Trophoblast cell (in vitro differentiated cells and primary cell): ENCODE data around the gene DKK3.

Experiments
- DNase-seq, 2 donors: peaks; one replicate each; pipeline ENCODE4 v3.0.0-alpha.2; 2016
- H2AFZ ChIP-seq: 2 replicates; pipeline ENCODE4 v1.6.1; 2013; ENCODE audit warnings: low read length, moderate library complexity, mild to moderate bottlenecking; ENCODE audit not compliant: insufficient read depth, poor library complexity
- H2AK5ac ChIP-seq: 2 replicates; pipeline ENCODE4 v1.6.1; 2013; ENCODE audit warnings: mild to moderate bottlenecking, low read length
- H2BK120ac ChIP-seq: 2 replicates; pipeline ENCODE4 v1.6.1; 2013; ENCODE audit warnings: low read length, mild to moderate bottlenecking, moderate library complexity; ENCODE audit not compliant: insufficient read depth, poor library complexity
- H2BK12ac ChIP-seq: 2 replicates; pipeline ENCODE4 v1.6.1; 2013; ENCODE audit warnings: mild to moderate bottlenecking, low read length, moderate library complexity
- H2BK5ac ChIP-seq: 2 replicates; pipeline ENCODE4 v1.6.1; 2013; ENCODE audit warnings: low read length, low read depth, moderate library complexity, mild to moderate bottlenecking; ENCODE audit not compliant: poor library complexity
- H3K14ac ChIP-seq: 2 replicates; pipeline ENCODE4 v1.6.1; 2013; ENCODE audit warnings: mild to moderate bottlenecking, low read length
- H3K18ac ChIP-seq: 2 replicates; pipeline ENCODE4 v1.6.1; 2013; ENCODE audit warnings: mild to moderate bottlenecking, low read length
- H3K23ac ChIP-seq: 2 replicates; pipeline ENCODE4 v1.6.1; 2013; ENCODE audit warnings: low read length
- H3K27ac ChIP-seq: 2 replicates; pipeline ENCODE4 v1.5.1; 2013; ENCODE audit warnings: low read depth, mild to moderate bottlenecking, inconsistent platforms, low read length, moderate library complexity
- H3K27me3 ChIP-seq: 2 replicates; pipeline ENCODE4 v1.6.1; 2013; ENCODE audit warnings: inconsistent platforms, mild to moderate bottlenecking, low read length, moderate library complexity; ENCODE audit not compliant: insufficient read depth
- H3K36me3 ChIP-seq, 2 experiments: 1 replicate in 1 of 2; 2 replicates in 1 of 2; pipeline ENCODE4 v1.6.1; 2013; ENCODE audit warnings: low read length in 2 of 2, mild to moderate bottlenecking in 2 of 2, moderate library complexity in 1 of 2; ENCODE audit not compliant: insufficient read depth in 2 of 2, control insufficient read depth in 1 of 2
- H3K4ac ChIP-seq: 2 replicates; pipeline ENCODE4 v1.6.1; 2013; ENCODE audit warnings: low read depth, mild to moderate bottlenecking, low read length, moderate library complexity
- H3K4me1 ChIP-seq, 2 experiments: 1 replicate in 1 of 2; 2 replicates in 1 of 2; pipeline ENCODE4 v1.6.1; 2013; ENCODE audit warnings: low read length in 2 of 2, mild to moderate bottlenecking in 2 of 2, moderate library complexity in 1 of 2; ENCODE audit not compliant: insufficient read depth in 2 of 2, control insufficient read depth in 1 of 2
- H3K4me2 ChIP-seq: 2 replicates; pipeline ENCODE4 v1.6.1; 2013; ENCODE audit warnings: inconsistent platforms, mild to moderate bottlenecking, low read length, moderate library complexity
- H3K4me3 ChIP-seq: 2 replicates; pipeline ENCODE4 v1.5.1; 2013; ENCODE audit warnings: mild to moderate bottlenecking, low read depth, low read length, inconsistent platforms
- H3K79me1 ChIP-seq: one replicate; pipeline ENCODE4 v1.6.1; 2013; ENCODE audit warnings: low read length
- H3K79me2 ChIP-seq: 2 replicates; pipeline ENCODE4 v1.6.1; 2013; ENCODE audit warnings: low read length, mild to moderate bottlenecking; ENCODE audit not compliant: control insufficient read depth, insufficient read depth, poor library complexity
- H3K9ac ChIP-seq: 2 replicates; pipeline ENCODE4 v1.6.1; 2013; ENCODE audit warnings: mild to moderate bottlenecking, low read length
- H3K9me3 ChIP-seq: 2 replicates; pipeline ENCODE4 v1.6.1; 2013; ENCODE audit warnings: low read depth, mild to moderate bottlenecking, control low read depth, inconsistent platforms, low read length; ENCODE audit not compliant: insufficient read depth
- H4K12ac ChIP-seq: 2 replicates; pipeline ENCODE4 v1.6.1; 2013; ENCODE audit warnings: low read depth, mild to moderate bottlenecking, low read length, moderate library complexity
- H4K8ac ChIP-seq: 2 replicates; pipeline ENCODE4 v1.6.1; 2013; ENCODE audit warnings: low read depth, mild to moderate bottlenecking, low read length, moderate library complexity
- H4K91ac ChIP-seq: one replicate; pipeline ENCODE4 v1.6.1; 2013; ENCODE audit warnings: low read depth, mild to moderate bottlenecking, low read length, moderate library complexity
- WGBS: extraction: QIAGEN DNeasy Blood & Tissue Kit; methylation state at CpG from one replicate; pipeline ENCODE4 v1.1.7; 2013; ENCODE audit warnings: missing lambda C conversion rate; ENCODE audit not compliant: insufficient read length, insufficient coverage; ENCODE audit errors: extremely low coverage; 5-methylcytosine and 5-hydroxymethylcytosine counted together

DKK3 gene

GRCh38 chr11:11979488-11980117, 28.8 kb downstream of the DKK3 start:
- H3K36me3 ChIP-seq: peaks cover 7 to 11% of the 10 kb centered on the region in 2 experiments
- H3K23ac ChIP-seq: no peak overlapping the region
- H3K18ac ChIP-seq: peak overlapping the region; percentile 35
- peak overlapping the region; percentile 67 for H4K91ac ChIP-seq
- H3K9ac ChIP-seq: no peak overlapping the region
- H3K27ac ChIP-seq: peak overlapping the region; percentile 29
- peak overlapping the region; percentile 10 for H4K8ac ChIP-seq
- H3K14ac ChIP-seq: peak overlapping the region; percentile 21
- H2AFZ ChIP-seq: peak overlapping the region; percentile 17
- peaks cover 2% of the 10 kb centered on the region for H3K9me3 ChIP-seq
- peaks cover 5% of the 10 kb centered on the region for H3K79me2 ChIP-seq
- H3K4me1 ChIP-seq: peaks cover 37 to 46% of the 10 kb centered on the region in 2 experiments
- H2AK5ac ChIP-seq: peak overlapping the region; percentile 28
- H4K12ac ChIP-seq: no peak overlapping the region
- DNase-seq: peak; percentile 91 to 93
- no peak overlapping the region for H3K4me2 ChIP-seq
- H3K79me1 ChIP-seq: peaks cover 20% of the 10 kb centered on the region
- no peaks in the 10 kb centered on the region for H3K27me3 ChIP-seq
- peak overlapping the region; percentile 37 for H2BK120ac ChIP-seq
- H2BK5ac ChIP-seq: peak overlapping the region; percentile 18
- H3K4me3 ChIP-seq: no peak overlapping the region
- no CpG with 5 or more reads among the region's 8 CpGs for WGBS
- H2BK12ac ChIP-seq: peak overlapping the region; percentile 86
- H3K4ac ChIP-seq: no peak overlapping the region

GRCh38 chr11:11978792-11979487, 29.5 kb downstream of the DKK3 start:
- peak overlapping the region; percentile 62 for H2BK12ac ChIP-seq
- peaks cover 40 to 48% of the 10 kb centered on the region in 2 experiments for H3K4me1 ChIP-seq
- H4K8ac ChIP-seq: peak overlapping the region; percentile 10
- H3K4ac ChIP-seq: no peak overlapping the region
- H3K9me3 ChIP-seq: peaks cover 2% of the 10 kb centered on the region
- H3K14ac ChIP-seq: peak overlapping the region; percentile 21
- H2AK5ac ChIP-seq: peak overlapping the region; percentile 45
- no peak for DNase-seq
- peak overlapping the region; percentile 58 for H2BK120ac ChIP-seq
- peak overlapping the region; percentile 29 for H3K27ac ChIP-seq
- no peak overlapping the region for H3K4me2 ChIP-seq
- no peaks in the 10 kb centered on the region for H3K27me3 ChIP-seq
- H3K4me3 ChIP-seq: no peak overlapping the region
- peak overlapping the region; percentile 22 for H3K18ac ChIP-seq
- H2BK5ac ChIP-seq: peak overlapping the region; percentile 18
- H3K79me1 ChIP-seq: peaks cover 20% of the 10 kb centered on the region
- no peak overlapping the region for H3K23ac ChIP-seq
- no peak overlapping the region for H2AFZ ChIP-seq
- H3K9ac ChIP-seq: no peak overlapping the region
- WGBS: no CpG with 5 or more reads among the region's 13 CpGs
- no peak overlapping the region for H4K12ac ChIP-seq
- H4K91ac ChIP-seq: peak overlapping the region; percentile 67
- H3K79me2 ChIP-seq: peaks cover 5% of the 10 kb centered on the region
- peaks cover 8 to 12% of the 10 kb centered on the region in 2 experiments for H3K36me3 ChIP-seq

- H3K18ac ChIP-seq: peak overlapping the region; percentile 47
- WGBS: no CpG with 5 or more reads among the region's 4 CpGs
Observed at GRCh38 chr11:11978098-11978637, 30.3 kb downstream of the DKK3 start.

GRCh38 chr11:11977206-11977938, 31.1 kb downstream of the DKK3 start:
- no peak overlapping the region for H3K23ac ChIP-seq
- peaks cover 20% of the 10 kb centered on the region for H3K79me1 ChIP-seq
- H2BK120ac ChIP-seq: peak overlapping the region; percentile 92
- peak; percentile 64 to 76 for DNase-seq
- peaks cover 9 to 14% of the 10 kb centered on the region in 2 experiments for H3K36me3 ChIP-seq
- WGBS: no CpG with 5 or more reads among the region's 10 CpGs
- H3K4me3 ChIP-seq: no peak overlapping the region
- H3K4me1 ChIP-seq: peaks cover 48 to 56% of the 10 kb centered on the region in 2 experiments
- peak overlapping the region; percentile 95 for H3K27ac ChIP-seq
- H3K27me3 ChIP-seq: no peaks in the 10 kb centered on the region
- H2BK12ac ChIP-seq: peak overlapping the region; percentile 86
- peaks cover 5% of the 10 kb centered on the region for H3K79me2 ChIP-seq
- H4K12ac ChIP-seq: peak overlapping the region; percentile 31
- H3K4ac ChIP-seq: peak overlapping the region; percentile 37
- peak overlapping the region; percentile 67 for H4K8ac ChIP-seq
- peak overlapping the region; percentile 85 for H3K14ac ChIP-seq
- H2AFZ ChIP-seq: peak overlapping the region; percentile 57
- peak overlapping the region; percentile 65 for H2AK5ac ChIP-seq
- peak overlapping the region; percentile 95 for H2BK5ac ChIP-seq
- peak overlapping the region; percentile 33 for H3K4me2 ChIP-seq
- H3K18ac ChIP-seq: peak overlapping the region; percentile 67
- H4K91ac ChIP-seq: peak overlapping the region; percentile 93
- peaks cover 2% of the 10 kb centered on the region for H3K9me3 ChIP-seq
- H3K9ac ChIP-seq: peak overlapping the region; percentile 14

More at GRCh38 chr11:11978098-11978637, 30.3 kb downstream of the DKK3 start:
- H3K9ac ChIP-seq: no peak overlapping the region
- H3K27me3 ChIP-seq: no peaks in the 10 kb centered on the region
- H3K4me1 ChIP-seq: peaks cover 48 to 56% of the 10 kb centered on the region in 2 experiments
- no peak overlapping the region for H3K27ac ChIP-seq
- no peak overlapping the region for H4K12ac ChIP-seq
- H2AFZ ChIP-seq: no peak overlapping the region
- H3K9me3 ChIP-seq: peaks cover 2% of the 10 kb centered on the region
- peak overlapping the region; percentile 71 for H2AK5ac ChIP-seq
- peak overlapping the region; percentile 57 for H2BK120ac ChIP-seq
- peak overlapping the region; percentile 47 for H2BK5ac ChIP-seq
- H3K14ac ChIP-seq: peak overlapping the region; percentile 47
- no peak overlapping the region for H3K4ac ChIP-seq
- H3K79me2 ChIP-seq: peaks cover 5% of the 10 kb centered on the region
- no peak overlapping the region for H3K4me3 ChIP-seq
- no peak overlapping the region for H3K23ac ChIP-seq
- no peak for DNase-seq
- H2BK12ac ChIP-seq: peak overlapping the region; percentile 89
- H3K36me3 ChIP-seq: peaks cover 9 to 14% of the 10 kb centered on the region in 2 experiments
- peaks cover 20% of the 10 kb centered on the region for H3K79me1 ChIP-seq
- H3K4me2 ChIP-seq: no peak overlapping the region
- no peak overlapping the region for H4K8ac ChIP-seq
- no peak overlapping the region for H4K91ac ChIP-seq
